IPS DF 6.9 (cell line): ENCODE data around the gene ACOX1.

ENCODE experiments used
- DNase-seq: peaks from one replicate; pipeline ENCODE4 v3.0.0-alpha.2; 2013; ENCODE audit warnings: low read depth, low spot score
- H3K27ac ChIP-seq: one replicate; pipeline ENCODE4 v1.5.1; 2013; ENCODE audit warnings: low read length, control low read depth
- H3K27me3 ChIP-seq: 2 replicates; pipeline ENCODE4 v1.6.1; 2013; ENCODE audit warnings: mild to moderate bottlenecking, low read length; ENCODE audit not compliant: control insufficient read depth, insufficient read depth
- H3K36me3 ChIP-seq: 2 replicates; pipeline ENCODE4 v1.6.1; 2013; ENCODE audit warnings: low read length; ENCODE audit not compliant: control insufficient read depth, insufficient read depth
- H3K4me1 ChIP-seq: 2 replicates; pipeline ENCODE4 v1.6.1; 2013; ENCODE audit warnings: low read length; ENCODE audit not compliant: control insufficient read depth, insufficient read depth
- H3K4me3 ChIP-seq: 2 replicates; pipeline ENCODE4 v1.5.1; 2013; ENCODE audit warnings: mild to moderate bottlenecking, low read length
- H3K9me3 ChIP-seq: 2 replicates; pipeline ENCODE4 v1.6.1; 2013; ENCODE audit warnings: low read length, inconsistent platforms; ENCODE audit not compliant: control insufficient read depth, insufficient read depth
- WGBS: extraction: QIAGEN DNeasy Blood & Tissue Kit; methylation state at CpG from one replicate; pipeline ENCODE4 v1.1.7; 2013; ENCODE audit warnings: mixed read lengths, missing lambda C conversion rate; ENCODE audit not compliant: insufficient read length, insufficient coverage; 5-methylcytosine and 5-hydroxymethylcytosine counted together

ACOX1 gene

GRCh38 chr17:76018801-76019200 is 39.8 kb upstream of the ACOX1 start:
- no peaks in the 10 kb centered on the region for H3K27me3 ChIP-seq
- H3K36me3 ChIP-seq: no peaks in the 10 kb centered on the region
- no peak overlapping the region for H3K27ac ChIP-seq
- no peaks in the 10 kb centered on the region; the same call in 1 of the 2 replicates for H3K4me1 ChIP-seq
- no peak for DNase-seq
- WGBS: no CpG with 5 or more reads among the region's 13 CpGs
- H3K4me3 ChIP-seq: no peak overlapping the region
- H3K9me3 ChIP-seq: no peaks in the 10 kb centered on the region

GRCh38 chr17:76018340-76018680 is 39.3 kb upstream of the ACOX1 start:
- no CpG with 5 or more reads among the region's 11 CpGs for WGBS
- DNase-seq: no peak
- H3K27ac ChIP-seq: no peak overlapping the region
- no peak overlapping the region for H3K4me3 ChIP-seq
- H3K36me3 ChIP-seq: no peaks in the 10 kb centered on the region
- no peaks in the 10 kb centered on the region for H3K9me3 ChIP-seq
- H3K27me3 ChIP-seq: no peaks in the 10 kb centered on the region
- no peaks in the 10 kb centered on the region; the same call in 1 of the 2 replicates for H3K4me1 ChIP-seq

GRCh38 chr17:76017481-76018339 is 38.7 kb upstream of the ACOX1 start:
- Histone ChIP-seq H3K36me3 (no peaks in the 10 kb centered on the region), H3K4me1 (no peaks in the 10 kb centered on the region; the same call in 1 of the 2 replicates), H3K9me3 (no peaks in the 10 kb centered on the region), H3K27ac (no peak overlapping the region), H3K4me3 (no peak overlapping the region), H3K27me3 (no peaks in the 10 kb centered on the region)
- WGBS: no CpG with 5 or more reads among the region's 21 CpGs
- no peak for DNase-seq

- no peak for DNase-seq
- Histone ChIP-seq H3K4me3 (no peak overlapping the region), H3K36me3 (no peaks in the 10 kb centered on the region; the same call in 1 of the 2 replicates), H3K4me1 (no peaks in the 10 kb centered on the region; the same call in 1 of the 2 replicates), H3K27ac (no peak overlapping the region), H3K27me3 (no peaks in the 10 kb centered on the region), H3K9me3 (no peaks in the 10 kb centered on the region)
- no CpG with 5 or more reads among the region's 26 CpGs for WGBS
These were observed 35.9 kb upstream of the ACOX1 start for GRCh38 chr17:76014925-76015261.

GRCh38 chr17:76014100-76014924 is 35.3 kb upstream of the ACOX1 start:
- Histone ChIP-seq H3K27ac (no peak overlapping the region), H3K36me3 (no peaks in the 10 kb centered on the region; the same call in 1 of the 2 replicates), H3K4me3 (no peak overlapping the region), H3K27me3 (no peaks in the 10 kb centered on the region), H3K4me1 (no peaks in the 10 kb centered on the region; the same call in 1 of the 2 replicates), H3K9me3 (no peaks in the 10 kb centered on the region)
- no peak for DNase-seq
- WGBS: no CpG with 5 or more reads among the region's 19 CpGs

GRCh38 chr17:76013377-76013932 is 34.5 kb upstream of the ACOX1 start:
- Histone ChIP-seq H3K27me3 (no peaks in the 10 kb centered on the region), H3K9me3 (no peaks in the 10 kb centered on the region), H3K4me1 (no peaks in the 10 kb centered on the region; the same call in 1 of the 2 replicates), H3K36me3 (no peaks in the 10 kb centered on the region; the same call in 1 of the 2 replicates), H3K4me3 (no peak overlapping the region), H3K27ac (no peak overlapping the region)
- no CpG with 5 or more reads among the region's 15 CpGs for WGBS
- no peak for DNase-seq

GRCh38 chr17:76011951-76012350 is 33.0 kb upstream of the ACOX1 start:
- H3K4me3 ChIP-seq: no peak overlapping the region
- no CpG with 5 or more reads among the region's 5 CpGs for WGBS
- H3K36me3 ChIP-seq: no peaks in the 10 kb centered on the region; the same call in 1 of the 2 replicates
- no peak for DNase-seq
- H3K4me1 ChIP-seq: no peaks in the 10 kb centered on the region; the same call in 1 of the 2 replicates
- H3K27ac ChIP-seq: no peak overlapping the region
- H3K27me3 ChIP-seq: no peaks in the 10 kb centered on the region
- no peaks in the 10 kb centered on the region for H3K9me3 ChIP-seq

- DNase-seq: no peak
- H3K27ac ChIP-seq: no peak overlapping the region
- H3K4me1 ChIP-seq: no peaks in the 10 kb centered on the region; the same call in 1 of the 2 replicates
- no peaks in the 10 kb centered on the region for H3K9me3 ChIP-seq
- WGBS: no CpG with 5 or more reads among the region's 21 CpGs
- H3K4me3 ChIP-seq: no peak overlapping the region
- H3K27me3 ChIP-seq: no peaks in the 10 kb centered on the region
- H3K36me3 ChIP-seq: no peaks in the 10 kb centered on the region; the same call in 1 of the 2 replicates
These were observed 31.1 kb upstream of the ACOX1 start for GRCh38 chr17:76009969-76010661.

GRCh38 chr17:76009447-76009846 is 30.5 kb upstream of the ACOX1 start:
- no peak overlapping the region for H3K27ac ChIP-seq
- no peaks in the 10 kb centered on the region; the same call in 1 of the 2 replicates for H3K36me3 ChIP-seq
- H3K9me3 ChIP-seq: no peaks in the 10 kb centered on the region
- H3K27me3 ChIP-seq: no peaks in the 10 kb centered on the region
- no CpG with 5 or more reads among the region's 20 CpGs for WGBS
- H3K4me3 ChIP-seq: no peak overlapping the region
- no peaks in the 10 kb centered on the region for H3K4me1 ChIP-seq
- DNase-seq: no peak
